ENCODE results near the gene STK31.
"Not testable (repeated sequence)": the region's sequence is repeated elsewhere in the genome, so short reads cannot be mapped to it uniquely, and the experiment has no call there.

Gene STK31

DNA sequence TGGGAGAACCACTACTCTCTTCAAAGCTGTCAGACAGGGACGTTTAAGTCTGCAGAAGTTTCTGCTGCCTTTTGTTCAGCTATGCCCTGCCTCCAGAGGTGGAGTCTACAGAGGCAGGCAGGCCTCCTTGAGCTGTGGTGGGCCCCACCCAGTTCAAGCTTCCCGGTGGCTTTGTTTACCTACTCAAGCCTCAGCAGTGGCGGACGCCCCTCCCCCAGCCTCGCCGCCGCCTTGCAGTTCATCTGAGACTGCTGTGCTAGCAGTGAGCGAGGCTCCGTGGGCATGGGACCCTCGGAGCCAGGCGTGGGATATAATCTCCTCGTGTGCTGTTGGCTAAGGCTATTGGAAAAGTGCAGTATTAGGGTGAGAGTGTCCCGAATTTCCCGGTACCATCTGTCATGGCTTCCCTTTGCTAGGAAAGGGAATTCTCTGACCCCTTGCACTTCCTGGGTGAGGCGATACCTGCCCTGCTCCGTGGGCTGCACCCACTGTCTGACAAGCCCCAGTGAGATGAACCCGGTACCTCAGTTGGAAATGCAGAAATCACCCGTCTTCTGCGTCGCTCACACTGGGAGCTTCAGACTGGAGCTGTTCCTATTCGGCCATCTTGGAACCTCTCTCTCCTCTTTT lies 12.7 kb downstream of the STK31 start:
- H3K9me3 Mint-ChIP-seq, CTCF ChIA-PET, H3K4me3 Mint-ChIP-seq, DNase-seq, H3K27me3 Mint-ChIP-seq, H3K36me3 Mint-ChIP-seq, H3K27ac Mint-ChIP-seq, H3K4me1 Mint-ChIP-seq: not testable (repeated sequence)

DNA sequence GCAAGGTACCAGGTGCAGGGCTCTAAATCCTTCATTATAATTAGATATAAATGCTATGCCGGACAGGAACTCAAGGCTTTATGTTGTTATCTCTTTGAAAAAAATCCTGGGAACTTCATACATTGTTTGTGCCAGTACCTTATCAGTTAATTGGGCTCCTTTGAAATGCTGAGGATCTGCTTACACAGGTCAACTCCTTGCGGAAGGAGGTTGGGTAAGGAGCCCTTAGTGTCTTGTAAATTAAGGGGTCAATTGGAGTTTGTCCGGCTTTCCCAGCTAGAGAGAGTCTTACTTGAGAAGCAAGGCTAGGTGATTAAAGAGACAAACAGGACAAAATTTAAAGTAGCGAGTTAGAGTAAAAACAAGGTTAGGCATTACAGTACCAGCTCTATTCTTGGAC lies 14.1 kb downstream of the STK31 start:
- not testable (repeated sequence) for DNase-seq, H3K27me3 Mint-ChIP-seq, H3K4me1 Mint-ChIP-seq, H3K4me3 Mint-ChIP-seq, H3K27ac Mint-ChIP-seq, H3K9me3 Mint-ChIP-seq, H3K36me3 Mint-ChIP-seq
- CTCF ChIA-PET = interaction anchor here (0.9 kb wide), 1 partner anchor 26 kb away, joined by 3 read pairs; no protein-coding TSS in a partner anchor

DNA sequence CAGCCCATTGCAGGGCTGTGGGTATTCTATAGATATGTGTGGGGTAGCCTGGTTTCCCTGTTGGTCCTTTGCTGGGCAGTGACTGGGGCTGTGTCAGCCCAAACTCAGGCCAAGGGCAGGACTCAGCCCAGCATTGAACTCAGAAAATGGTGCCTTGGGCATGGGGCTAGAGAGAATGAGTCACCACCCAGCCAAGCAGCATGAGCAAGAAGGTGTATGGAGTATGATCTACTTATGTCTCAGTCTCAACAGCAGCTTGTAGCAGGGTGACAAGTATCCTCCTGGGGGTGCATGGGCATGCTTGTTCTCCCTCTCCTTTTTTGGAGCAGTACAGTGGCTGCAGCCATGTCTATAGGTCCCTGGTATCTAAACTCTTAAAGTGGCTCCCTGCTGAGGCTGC lies 32.0 kb downstream of the STK31 start:
- no peaks in the 10 kb centered on the region for H3K27me3 Mint-ChIP-seq
- no peaks in the 10 kb centered on the region for H3K4me1 Mint-ChIP-seq
- H3K4me3 Mint-ChIP-seq = no peak overlapping the region
- peaks cover 2% of the 10 kb centered on the region for H3K36me3 Mint-ChIP-seq
- peaks cover 22% of the 10 kb centered on the region for H3K9me3 Mint-ChIP-seq
- no peak for DNase-seq
- H3K27ac Mint-ChIP-seq = no peak overlapping the region
- CTCF ChIA-PET = no interaction called here

DNA sequence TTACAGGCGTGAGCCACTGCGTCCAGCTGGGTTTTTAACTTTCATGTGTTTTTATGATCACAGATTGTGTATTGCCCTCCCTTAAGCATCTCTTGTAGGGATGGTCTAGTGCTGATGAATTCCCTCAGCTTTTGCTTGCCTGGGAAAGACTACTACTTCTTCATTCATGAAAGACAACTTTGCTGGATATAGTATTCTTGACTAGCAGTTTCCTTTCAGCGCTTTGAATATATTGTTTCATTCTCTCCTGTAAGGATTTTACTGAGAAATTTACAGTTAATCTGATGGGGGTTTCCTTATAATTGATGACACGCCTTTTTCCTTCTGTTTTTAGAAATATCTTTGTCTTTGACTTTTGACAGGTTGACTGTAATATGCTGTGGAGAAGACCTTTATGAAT lies 33.2 kb downstream of the STK31 start:
- Mint-ChIP-seq H3K27ac (no peak overlapping the region), H3K4me1 (no peaks in the 10 kb centered on the region), H3K9me3 (peaks cover 22% of the 10 kb centered on the region), H3K27me3 (no peaks in the 10 kb centered on the region), H3K4me3 (no peak overlapping the region), H3K36me3 (peaks cover 2% of the 10 kb centered on the region)
- CTCF ChIA-PET = no interaction called here
- no peak for DNase-seq

DNA sequence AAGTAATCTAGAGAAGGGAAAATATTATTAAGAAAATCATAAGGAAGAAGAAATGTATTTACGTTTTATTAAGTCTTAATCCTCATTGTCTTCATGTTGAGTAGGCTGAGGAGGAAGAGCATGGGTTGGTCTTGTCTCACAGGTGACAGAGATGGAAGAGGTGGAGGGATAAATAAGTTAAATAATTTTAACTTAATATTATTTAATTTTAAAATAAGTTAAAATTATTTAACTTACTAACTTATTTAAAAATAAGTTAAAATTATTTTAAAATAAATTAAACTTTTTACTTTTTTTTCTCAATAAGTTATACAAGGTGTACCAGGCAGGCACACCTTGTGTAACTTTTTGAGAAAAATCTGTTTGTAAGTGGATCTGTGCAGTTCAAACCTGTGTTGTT lies 36.6 kb downstream of the STK31 start:
- Mint-ChIP-seq H3K36me3 (peaks cover 2% of the 10 kb centered on the region), H3K4me3 (no peak overlapping the region), H3K27me3 (no peaks in the 10 kb centered on the region), H3K4me1 (no peaks in the 10 kb centered on the region), H3K27ac (no peak overlapping the region), H3K9me3 (peaks cover 22% of the 10 kb centered on the region)
- CTCF ChIA-PET = no interaction called here
- no peak for DNase-seq

DNA sequence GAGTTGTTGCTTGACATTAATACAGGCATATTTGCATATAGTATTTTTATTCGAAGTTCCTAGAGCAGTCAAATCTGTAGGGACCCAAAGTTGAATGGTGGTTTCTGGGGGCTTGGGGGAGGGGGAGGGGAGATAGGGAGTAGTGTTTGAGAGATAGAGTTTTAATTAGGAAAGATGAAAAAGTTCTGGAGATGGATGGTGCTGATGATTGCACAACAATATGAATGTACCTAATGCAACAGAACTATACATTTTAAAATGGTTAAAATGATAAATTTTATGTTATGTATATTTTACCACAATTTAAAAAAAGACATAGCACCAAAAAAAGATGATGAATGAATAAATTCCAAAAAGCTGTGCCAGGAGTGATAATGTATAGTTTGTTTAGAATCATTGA lies 41.8 kb downstream of the STK31 start:
- H3K27ac Mint-ChIP-seq = no peak overlapping the region
- no peaks in the 10 kb centered on the region for H3K27me3 Mint-ChIP-seq
- H3K4me1 Mint-ChIP-seq = no peaks in the 10 kb centered on the region
- H3K36me3 Mint-ChIP-seq = no peaks in the 10 kb centered on the region
- no peak for DNase-seq
- CTCF ChIA-PET = no interaction called here
- H3K9me3 Mint-ChIP-seq = no peaks in the 10 kb centered on the region
- no peak overlapping the region for H3K4me3 Mint-ChIP-seq

DNA sequence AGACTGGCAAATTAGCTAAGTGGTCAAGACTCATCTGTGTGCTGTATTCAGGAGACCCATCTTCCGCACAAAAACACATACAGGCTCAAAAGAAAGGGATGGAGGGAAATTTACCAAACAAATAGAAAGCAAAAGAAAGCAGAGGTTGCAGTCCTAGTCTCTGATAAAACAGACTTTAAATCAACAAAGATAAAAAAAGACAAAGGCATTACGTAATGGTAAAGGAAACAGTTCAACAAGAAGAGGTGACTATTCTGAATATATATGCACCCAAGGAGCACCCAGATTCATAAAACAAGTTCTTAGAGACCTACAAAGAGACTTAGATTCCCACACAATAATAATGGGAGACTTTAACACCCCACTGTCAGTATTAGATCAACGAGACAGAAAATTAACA lies 48.8 kb downstream of the STK31 start:
- DNase-seq, CTCF ChIA-PET, H3K27ac Mint-ChIP-seq, H3K36me3 Mint-ChIP-seq, H3K27me3 Mint-ChIP-seq, H3K4me1 Mint-ChIP-seq, H3K9me3 Mint-ChIP-seq, H3K4me3 Mint-ChIP-seq: not testable (repeated sequence)

DNA sequence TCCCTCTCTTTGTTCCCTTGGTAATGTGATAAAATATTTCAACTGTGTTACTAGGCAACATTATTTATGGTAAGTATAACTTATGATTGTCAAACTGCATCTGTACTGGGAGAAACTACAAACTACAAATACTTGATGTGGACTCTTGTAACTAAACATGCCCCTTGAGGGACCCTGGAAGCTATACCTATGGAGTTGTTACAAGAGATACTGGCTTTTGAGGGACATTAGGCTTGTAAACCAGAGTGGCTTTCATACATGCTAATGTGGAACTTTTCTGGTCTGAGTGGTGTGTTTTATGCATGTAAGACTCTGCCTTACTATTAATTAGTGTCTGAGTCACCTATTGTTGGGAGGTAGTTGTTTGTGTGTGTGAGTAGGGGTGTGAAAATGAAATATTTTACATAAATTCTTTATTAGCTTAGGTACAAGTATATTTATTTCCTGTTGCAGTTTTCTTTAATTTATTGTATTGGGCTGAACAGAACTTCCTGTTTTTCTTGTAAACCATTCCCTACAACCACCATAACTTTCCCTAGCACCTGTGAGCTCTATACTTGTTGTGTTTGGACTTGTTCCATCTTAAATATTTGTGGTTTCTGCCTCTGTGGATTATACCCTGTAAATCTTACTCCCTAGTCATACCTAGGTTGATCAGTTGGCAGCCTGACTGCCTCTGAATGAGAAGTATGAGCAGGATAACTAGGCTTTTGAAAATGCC lies 49.8 kb downstream of the STK31 start:
- Mint-ChIP-seq H3K27ac (no peak overlapping the region), H3K4me3 (no peak overlapping the region), H3K9me3 (no peaks in the 10 kb centered on the region), H3K36me3 (no peaks in the 10 kb centered on the region), H3K27me3 (no peaks in the 10 kb centered on the region), H3K4me1 (no peaks in the 10 kb centered on the region)
- no peak for DNase-seq
- CTCF ChIA-PET = no interaction called here

DNA sequence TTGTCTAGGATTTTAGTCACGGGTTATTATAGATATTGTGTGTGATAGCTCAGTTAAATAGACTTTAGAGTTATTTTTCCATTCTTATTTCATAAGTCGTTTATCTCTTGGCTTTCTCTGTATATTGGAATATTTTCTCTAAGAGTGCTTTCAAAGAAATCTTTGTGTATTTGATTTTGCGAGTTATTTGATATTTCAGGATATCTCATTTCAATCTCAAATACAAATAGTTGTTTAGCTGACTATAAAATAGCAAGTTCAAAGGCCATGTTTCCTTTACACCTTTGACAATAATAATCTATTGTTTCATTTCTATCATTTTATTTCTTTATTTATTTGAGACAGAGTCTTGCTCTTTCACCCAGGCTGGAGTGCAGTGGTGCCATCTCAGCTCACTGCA lies 55.9 kb downstream of the STK31 start:
- Mint-ChIP-seq H3K36me3 (no peaks in the 10 kb centered on the region), H3K9me3 (no peaks in the 10 kb centered on the region), H3K4me3 (no peak overlapping the region), H3K27me3 (no peaks in the 10 kb centered on the region), H3K27ac (no peak overlapping the region), H3K4me1 (no peaks in the 10 kb centered on the region)
- no peak for DNase-seq
- CTCF ChIA-PET = no interaction called here

DNA sequence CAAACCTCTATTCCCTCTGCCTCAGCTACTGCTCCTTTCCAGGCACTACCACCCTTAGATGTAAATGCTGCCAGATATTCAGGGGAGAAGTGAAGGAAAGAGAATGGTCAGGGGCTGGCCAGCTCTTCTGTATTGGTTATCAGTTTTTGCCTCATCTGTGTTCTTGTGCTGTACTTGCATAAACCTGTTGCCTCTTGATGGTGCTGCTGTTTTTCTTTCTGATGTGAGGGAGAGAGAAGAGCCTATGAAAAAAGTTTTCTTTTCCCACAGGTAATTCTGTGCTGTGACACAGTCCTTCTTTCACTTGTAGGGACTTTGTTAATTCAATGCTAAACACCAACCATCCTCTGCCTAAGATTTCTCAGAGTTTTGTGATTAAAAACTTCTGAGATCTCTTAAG lies 57.5 kb downstream of the STK31 start:
- H3K9me3 Mint-ChIP-seq = no peaks in the 10 kb centered on the region
- CTCF ChIA-PET = no interaction called here
- H3K27ac Mint-ChIP-seq = no peak overlapping the region
- no peaks in the 10 kb centered on the region for H3K36me3 Mint-ChIP-seq
- no peaks in the 10 kb centered on the region for H3K27me3 Mint-ChIP-seq
- H3K4me3 Mint-ChIP-seq = no peak overlapping the region
- DNase-seq = no peak
- no peaks in the 10 kb centered on the region for H3K4me1 Mint-ChIP-seq

DNA sequence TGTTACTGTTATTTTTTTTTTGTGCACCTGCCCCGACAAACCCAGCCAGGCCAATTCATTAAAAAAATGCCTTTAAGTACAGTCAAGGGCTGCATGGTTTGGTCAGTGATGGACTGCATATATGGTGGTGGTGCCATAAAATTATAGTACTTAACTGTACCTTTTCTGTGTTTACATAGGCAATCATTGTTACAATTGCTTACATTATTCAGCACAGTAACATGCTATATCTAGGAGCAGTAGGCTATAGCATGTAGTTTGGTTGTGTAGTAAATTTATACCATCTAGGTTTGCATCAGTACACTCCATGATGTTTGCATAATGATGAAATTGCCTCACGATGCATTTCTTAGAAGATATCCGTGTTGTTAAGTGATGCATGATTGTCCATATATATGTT lies 58.0 kb downstream of the STK31 start:
- Mint-ChIP-seq H3K4me1 (no peaks in the 10 kb centered on the region), H3K27ac (no peak overlapping the region), H3K9me3 (no peaks in the 10 kb centered on the region), H3K36me3 (no peaks in the 10 kb centered on the region), H3K27me3 (no peaks in the 10 kb centered on the region), H3K4me3 (no peak overlapping the region)
- CTCF ChIA-PET = no interaction called here
- DNase-seq = no peak

DNA sequence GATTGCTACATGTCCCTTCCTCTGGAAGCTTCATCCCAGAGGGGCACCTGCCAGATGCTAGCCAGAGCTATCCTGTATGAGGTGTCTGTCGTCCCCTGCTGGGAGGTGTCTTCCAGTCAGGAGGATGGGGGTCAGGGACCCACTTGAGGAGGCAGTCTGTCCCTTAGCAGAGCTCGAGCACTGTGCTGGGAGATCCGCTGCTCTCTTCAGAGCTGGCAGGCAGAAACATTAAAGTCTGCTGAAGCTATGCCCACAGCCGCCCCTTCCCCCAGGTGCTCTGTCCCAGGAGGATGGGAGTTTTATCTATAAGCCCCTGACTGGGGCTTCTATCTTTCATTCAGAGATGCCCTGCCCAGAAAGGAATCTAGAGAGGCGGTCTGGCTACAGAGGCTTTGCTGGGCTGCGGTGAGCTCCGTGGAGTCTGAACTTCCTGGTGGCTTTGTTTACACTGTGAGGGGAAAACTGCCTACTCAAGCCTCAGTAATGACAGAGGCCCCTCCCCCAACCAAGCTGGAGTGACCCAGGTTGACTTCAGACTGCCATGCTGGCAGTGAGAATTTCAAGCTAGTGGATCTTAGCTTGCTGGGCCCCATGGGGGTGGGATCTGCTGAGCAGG lies 69.3 kb downstream of the STK31 start:
- H3K9me3 Mint-ChIP-seq, H3K36me3 Mint-ChIP-seq, CTCF ChIA-PET, H3K27ac Mint-ChIP-seq, DNase-seq, H3K4me3 Mint-ChIP-seq, H3K4me1 Mint-ChIP-seq, H3K27me3 Mint-ChIP-seq: not testable (repeated sequence)

DNA sequence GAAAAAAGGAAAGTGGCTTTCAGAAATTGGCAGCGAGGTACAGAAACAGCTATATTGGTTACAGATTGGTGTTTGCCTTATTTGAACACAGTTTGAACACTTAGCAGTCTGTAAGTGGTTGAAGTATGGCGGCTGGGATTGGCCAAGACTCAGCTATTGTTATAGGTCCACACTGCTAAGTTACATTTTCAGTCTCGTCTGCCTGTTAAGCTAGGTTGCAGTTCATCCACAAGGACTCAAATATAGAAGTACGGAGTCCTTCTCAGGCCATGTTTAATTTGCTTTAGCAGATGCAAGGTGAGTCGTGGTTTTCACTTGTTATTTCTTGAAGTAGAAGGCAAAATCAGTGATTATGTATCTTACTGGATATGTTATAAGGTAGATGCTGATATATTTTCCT lies 73.1 kb downstream of the STK31 start:
- Mint-ChIP-seq H3K4me1 (no peaks in the 10 kb centered on the region), H3K27me3 (no peaks in the 10 kb centered on the region), H3K36me3 (no peaks in the 10 kb centered on the region), H3K9me3 (no peaks in the 10 kb centered on the region), H3K4me3 (no peak overlapping the region), H3K27ac (no peak overlapping the region)
- CTCF ChIA-PET = no interaction called here
- DNase-seq = no peak

DNA sequence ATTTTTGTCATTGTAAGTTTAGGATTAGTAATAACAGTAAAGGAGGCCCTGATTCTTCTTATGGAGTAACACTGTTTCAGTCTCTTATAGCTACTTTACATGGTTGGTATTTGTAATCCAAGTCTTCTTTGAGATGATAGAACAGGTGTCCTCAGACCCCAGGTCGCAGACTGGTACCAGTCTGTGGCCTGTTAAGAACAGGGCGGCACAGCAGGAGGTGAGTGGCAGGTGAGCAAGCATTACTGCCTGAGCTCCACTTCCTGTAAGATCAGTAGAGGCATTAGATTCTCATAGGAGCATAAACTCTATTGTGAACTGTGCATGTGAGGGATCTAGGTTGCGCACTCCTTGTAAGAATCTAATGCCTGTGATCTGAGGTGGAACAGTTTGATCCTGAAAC lies 77.3 kb downstream of the STK31 start:
- Mint-ChIP-seq H3K4me1 (no peaks in the 10 kb centered on the region), H3K27ac (no peak overlapping the region), H3K27me3 (no peaks in the 10 kb centered on the region), H3K9me3 (no peaks in the 10 kb centered on the region), H3K36me3 (no peaks in the 10 kb centered on the region), H3K4me3 (no peak overlapping the region)
- no peak for DNase-seq
- CTCF ChIA-PET = interaction anchor here (0.6 kb wide), 1 partner anchor 509 kb away, joined by 3 read pairs; no protein-coding TSS in a partner anchor

DNA sequence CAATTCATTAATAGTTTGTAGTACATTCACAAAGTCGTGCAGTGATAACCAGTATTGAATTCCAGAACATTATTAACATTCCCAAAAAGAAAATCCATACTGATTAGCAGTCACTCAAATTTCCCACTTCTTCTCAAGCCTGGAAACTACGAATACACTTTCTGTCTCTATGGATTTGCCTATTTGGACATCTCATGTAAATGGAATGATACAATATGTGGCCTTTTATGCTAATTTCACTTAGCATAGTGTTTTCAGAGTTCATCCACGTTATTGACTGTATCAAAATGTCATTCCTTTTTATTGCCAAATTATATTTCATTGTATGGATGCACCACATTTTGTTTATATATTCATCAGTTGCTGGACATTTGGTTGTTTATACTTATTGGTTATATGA lies 78.8 kb downstream of the STK31 start:
- no peaks in the 10 kb centered on the region for H3K36me3 Mint-ChIP-seq
- H3K4me3 Mint-ChIP-seq = no peak overlapping the region
- CTCF ChIA-PET = no interaction called here
- no peaks in the 10 kb centered on the region for H3K4me1 Mint-ChIP-seq
- no peaks in the 10 kb centered on the region for H3K9me3 Mint-ChIP-seq
- DNase-seq = no peak
- no peaks in the 10 kb centered on the region for H3K27me3 Mint-ChIP-seq
- no peak overlapping the region for H3K27ac Mint-ChIP-seq

Data from activated naive CD4-positive, alpha-beta T cell treated with anti-CD3 and anti-CD28 coated beads, Interleukin-2, amount 10 ng/mL, durations not matched to agents 7 days and 5 days (primary cell).